Osteocyte (in vitro differentiated cells): ENCODE data around the gene KLHL12. TPM values are rescaled to one million over a fixed set of nuclear protein-coding genes. Genes with fewer than 3 reads are reported as not detected.

Experiments used
- DNase-seq: peaks from one replicate; pipeline ENCODE4 v3.0.0; 2021; ENCODE audit warnings: mixed read lengths; ENCODE audit not compliant: unreplicated experiment; ENCODE audit errors: extremely low spot score
- H3K27ac Mint-ChIP-seq: one replicate; pipeline ENCODE4 v1.8.0; 2021; ENCODE audit warnings: mild to moderate bottlenecking, mixed read lengths; ENCODE audit not compliant: unreplicated experiment
- H3K27me3 Mint-ChIP-seq: one replicate; pipeline ENCODE4 v1.8.0; 2021; ENCODE audit warnings: mixed read lengths; ENCODE audit not compliant: unreplicated experiment
- H3K36me3 Mint-ChIP-seq: one replicate; pipeline ENCODE4 v1.8.0; 2021; ENCODE audit warnings: mixed read lengths; ENCODE audit not compliant: unreplicated experiment
- H3K4me1 Mint-ChIP-seq: one replicate; pipeline ENCODE4 v1.8.0; 2021; ENCODE audit warnings: mixed read lengths; ENCODE audit not compliant: unreplicated experiment
- H3K4me3 Mint-ChIP-seq: one replicate; pipeline ENCODE4 v1.8.0; 2021; ENCODE audit warnings: mild to moderate bottlenecking, moderate library complexity, mixed read lengths; ENCODE audit not compliant: unreplicated experiment
- H3K9me3 Mint-ChIP-seq: one replicate; pipeline ENCODE4 v1.8.0; 2021; ENCODE audit warnings: mixed read lengths; ENCODE audit not compliant: unreplicated experiment
- total RNA-seq: library from RNA; stranded (reverse); gene quantifications from 2 replicates; pipeline ENCODE4 v1.2.1, GENCODE V29; 2021
- TF ChIP-seq, protein P1 (sequence below): fragments of 200-600 bp; sonication (generic); IDR thresholded peaks from 2 replicates; pipeline ENCODE4 v1.5.0; 2021; ENCODE audit warnings: antibody characterized with exemption, mild to moderate bottlenecking, moderate library complexity

Gene KLHL12
- total RNA-seq, 1 donor from 2014 or later: 24.2 TPM

DNA sequence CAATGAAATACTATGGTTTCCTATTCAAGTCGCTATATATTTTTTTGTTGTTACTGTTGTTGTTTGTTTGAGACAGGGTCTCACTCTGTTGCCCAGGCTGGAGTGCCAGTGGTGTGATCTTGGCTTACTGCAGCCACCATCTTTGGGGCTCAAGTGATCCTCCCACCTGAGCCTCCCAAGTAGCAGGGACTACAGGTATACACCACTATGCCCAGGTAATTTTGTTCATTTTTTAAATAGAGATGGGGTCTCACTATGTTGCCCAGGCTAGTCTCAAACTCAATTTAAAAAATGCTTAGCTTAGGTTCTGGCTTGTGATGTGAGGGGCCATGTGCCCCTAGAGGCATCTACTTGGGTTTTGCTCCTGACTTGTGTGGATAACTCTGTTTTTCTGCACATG, 47.9 kb downstream of the KLHL12 start:
- TF ChIP-seq, protein P1, sequence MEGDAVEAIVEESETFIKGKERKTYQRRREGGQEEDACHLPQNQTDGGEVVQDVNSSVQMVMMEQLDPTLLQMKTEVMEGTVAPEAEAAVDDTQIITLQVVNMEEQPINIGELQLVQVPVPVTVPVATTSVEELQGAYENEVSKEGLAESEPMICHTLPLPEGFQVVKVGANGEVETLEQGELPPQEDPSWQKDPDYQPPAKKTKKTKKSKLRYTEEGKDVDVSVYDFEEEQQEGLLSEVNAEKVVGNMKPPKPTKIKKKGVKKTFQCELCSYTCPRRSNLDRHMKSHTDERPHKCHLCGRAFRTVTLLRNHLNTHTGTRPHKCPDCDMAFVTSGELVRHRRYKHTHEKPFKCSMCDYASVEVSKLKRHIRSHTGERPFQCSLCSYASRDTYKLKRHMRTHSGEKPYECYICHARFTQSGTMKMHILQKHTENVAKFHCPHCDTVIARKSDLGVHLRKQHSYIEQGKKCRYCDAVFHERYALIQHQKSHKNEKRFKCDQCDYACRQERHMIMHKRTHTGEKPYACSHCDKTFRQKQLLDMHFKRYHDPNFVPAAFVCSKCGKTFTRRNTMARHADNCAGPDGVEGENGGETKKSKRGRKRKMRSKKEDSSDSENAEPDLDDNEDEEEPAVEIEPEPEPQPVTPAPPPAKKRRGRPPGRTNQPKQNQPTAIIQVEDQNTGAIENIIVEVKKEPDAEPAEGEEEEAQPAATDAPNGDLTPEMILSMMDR: no peak
- H3K4me3 Mint-ChIP-seq: no peak overlapping the region

DNA sequence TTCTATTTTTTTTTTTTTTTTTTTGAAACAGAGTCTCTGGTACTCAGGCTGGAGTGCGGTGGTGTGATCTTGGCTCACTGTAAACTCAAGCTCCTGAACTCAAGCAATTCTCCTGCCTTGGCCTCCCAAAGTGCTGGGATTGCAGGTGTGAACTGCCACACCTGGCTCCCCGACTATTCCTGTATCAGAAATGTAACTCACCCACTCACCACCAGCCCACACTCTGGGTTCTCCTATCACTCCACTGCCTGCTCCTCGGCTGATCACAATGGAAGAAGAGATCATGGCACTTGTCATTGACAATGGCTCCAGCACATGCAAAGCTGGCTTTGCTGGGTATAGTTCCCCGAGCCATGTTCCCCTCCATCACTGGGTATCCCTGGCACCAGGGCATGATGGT, 54.0 kb downstream of the KLHL12 start:
- Mint-ChIP-seq H3K36me3 (no peaks in the 10 kb centered on the region), H3K27ac (no peak overlapping the region), H3K27me3 (peaks cover 2% of the 10 kb centered on the region), H3K4me1 (peaks cover 3% of the 10 kb centered on the region), H3K9me3 (no peaks in the 10 kb centered on the region), H3K4me3 (no peak overlapping the region)
- TF ChIP-seq, protein P1: no peak
- DNase-seq: no peak

More for the DNA sequence above, 47.9 kb downstream of the KLHL12 start:
- Mint-ChIP-seq H3K9me3 (no peaks in the 10 kb centered on the region), H3K36me3 (peaks cover 17% of the 10 kb centered on the region), H3K27ac (no peak overlapping the region), H3K27me3 (no peaks in the 10 kb centered on the region), H3K4me1 (no peaks in the 10 kb centered on the region)
- no peak for DNase-seq

DNA sequence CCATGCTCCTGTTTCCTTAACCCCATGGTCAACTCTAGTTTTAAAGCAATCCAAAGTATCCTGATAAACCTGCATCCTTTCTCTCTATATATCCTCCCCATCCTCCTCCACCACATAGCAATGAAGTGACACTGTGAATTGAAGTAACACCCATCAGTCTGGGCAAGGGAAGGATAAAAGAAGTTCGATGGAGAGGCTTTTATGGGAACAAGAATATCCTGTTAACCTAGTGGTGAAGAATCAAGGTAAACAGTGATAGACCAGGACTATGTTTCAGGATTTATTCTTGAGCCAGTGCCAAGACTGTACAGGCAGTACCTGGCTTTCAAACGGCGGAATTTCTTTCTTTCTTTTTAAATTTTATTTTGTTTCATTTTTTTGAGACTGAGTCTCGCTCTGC, 55.7 kb downstream of the KLHL12 start:
- peaks cover 2% of the 10 kb centered on the region for H3K27me3 Mint-ChIP-seq
- TF ChIP-seq, protein P1: no peak
- DNase-seq: no peak
- H3K9me3 Mint-ChIP-seq: no peaks in the 10 kb centered on the region
- peak overlapping the region; percentile 12 for H3K27ac Mint-ChIP-seq
- peaks cover 3% of the 10 kb centered on the region for H3K4me1 Mint-ChIP-seq
- no peak overlapping the region for H3K4me3 Mint-ChIP-seq
- H3K36me3 Mint-ChIP-seq: no peaks in the 10 kb centered on the region

DNA sequence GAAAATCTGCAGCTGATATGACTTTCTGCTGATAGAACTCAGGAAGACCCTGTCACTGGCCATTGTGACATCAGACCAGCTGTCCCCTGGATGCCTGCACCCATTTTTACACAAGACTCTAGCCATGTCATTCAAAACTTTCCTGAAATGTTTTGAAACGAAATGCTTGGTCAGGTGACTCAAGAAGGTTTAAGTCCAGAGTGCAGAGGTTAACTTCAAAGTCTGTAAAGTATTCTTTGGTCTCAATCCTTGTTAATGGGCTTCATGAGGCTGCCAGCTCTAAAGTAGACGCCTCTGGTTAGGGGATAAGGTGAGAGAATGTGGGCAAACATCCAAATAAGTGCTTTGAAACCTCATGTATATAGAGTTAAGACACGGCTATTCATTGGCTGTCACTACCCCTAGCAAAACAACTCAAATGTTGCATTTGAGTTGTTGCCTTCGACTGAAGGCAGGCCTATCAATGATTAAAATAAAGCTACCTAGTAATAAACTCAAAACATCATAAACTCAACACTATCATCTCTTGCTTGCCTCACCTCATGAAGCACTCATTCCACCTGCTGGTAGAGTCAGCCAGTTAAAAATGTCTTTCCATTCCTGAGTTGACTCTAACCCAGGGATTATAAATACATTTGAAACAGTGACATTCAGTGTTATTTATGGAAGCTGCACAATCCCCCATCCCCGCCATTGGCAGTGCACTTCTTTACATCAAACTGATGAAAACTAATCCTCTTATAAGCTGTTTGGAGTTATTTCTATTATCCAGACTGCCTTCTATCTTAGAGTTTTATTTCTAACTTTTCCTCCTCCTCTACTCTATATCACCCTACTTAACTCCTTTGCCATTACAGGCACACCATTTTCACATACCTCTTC, 64.1 kb downstream of the KLHL12 start:
- H3K9me3 Mint-ChIP-seq: no peaks in the 10 kb centered on the region
- H3K36me3 Mint-ChIP-seq: no peaks in the 10 kb centered on the region
- DNase-seq: no peak
- peaks cover 12% of the 10 kb centered on the region for H3K27me3 Mint-ChIP-seq
- H3K4me1 Mint-ChIP-seq: peaks cover 6% of the 10 kb centered on the region
- H3K27ac Mint-ChIP-seq: no peak overlapping the region
- TF ChIP-seq, protein P1: no peak
- H3K4me3 Mint-ChIP-seq: peak overlapping the region; percentile 90

DNA sequence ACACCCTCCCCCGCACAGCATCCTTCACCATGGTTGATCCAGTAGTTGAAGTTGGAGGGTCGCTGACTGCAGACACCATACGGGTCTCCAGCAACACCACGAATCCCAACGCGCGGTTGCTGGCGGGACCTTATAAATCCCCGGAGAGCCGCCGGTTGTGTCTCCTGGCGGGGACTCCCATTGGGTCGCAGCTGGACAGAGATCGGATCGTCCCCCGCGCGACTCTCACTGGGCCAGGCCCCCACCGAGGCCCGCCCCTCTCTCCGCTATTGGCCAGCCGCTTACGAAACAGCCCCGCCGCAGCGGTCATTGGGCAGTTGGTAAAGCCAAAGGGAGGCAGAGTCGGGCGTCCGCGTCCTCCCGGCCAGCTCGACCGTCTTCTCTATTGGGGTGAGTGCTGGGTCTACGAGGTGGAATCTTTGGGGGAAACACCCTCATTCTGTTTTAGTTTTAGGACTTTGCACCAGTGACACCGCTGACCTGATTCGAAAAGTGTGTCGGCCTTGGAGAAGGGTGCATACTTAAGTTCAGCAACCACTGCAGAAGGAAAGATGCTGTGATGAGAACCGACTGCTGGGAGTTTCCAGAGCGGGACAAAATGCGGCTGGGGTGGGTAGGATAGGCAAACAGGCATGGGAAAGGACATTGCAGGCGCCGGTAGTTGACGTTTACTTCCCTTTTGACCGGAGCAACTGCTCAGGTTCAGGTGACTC, 65.5 kb downstream of the KLHL12 start:
- no peak overlapping the region for H3K27ac Mint-ChIP-seq
- peak overlapping the region; percentile 90 for H3K4me3 Mint-ChIP-seq
- H3K36me3 Mint-ChIP-seq: no peaks in the 10 kb centered on the region
- DNase-seq: peak; percentile 93
- TF ChIP-seq, protein P1: no peak
- peaks cover 6% of the 10 kb centered on the region for H3K4me1 Mint-ChIP-seq
- no peaks in the 10 kb centered on the region for H3K9me3 Mint-ChIP-seq
- peaks cover 12% of the 10 kb centered on the region for H3K27me3 Mint-ChIP-seq
